ENCODE results near the gene BTBD9. TPM values are rescaled to one million over a fixed set of nuclear protein-coding genes. Genes with fewer than 3 reads are reported as not detected.

The BTBD9 gene
- total RNA-seq, 1 donor from 2014 or later, result 18.1 TPM

GRCh38 chr6:38185244-38185643, 454.5 kb downstream of the BTBD9 start:
- Mint-ChIP-seq H3K4me3 (ENCODE audit: unreplicated experiment) (no peak overlapping the region), H3K36me3 (ENCODE audit: unreplicated experiment) (peaks cover 1% of the 10 kb centered on the region), H3K9me3 (ENCODE audit: unreplicated experiment) (no peaks in the 10 kb centered on the region), H3K27me3 (ENCODE audit: unreplicated experiment) (no peaks in the 10 kb centered on the region), H3K27ac (ENCODE audit: unreplicated experiment) (no peak overlapping the region), H3K4me1 (ENCODE audit: unreplicated experiment) (no peaks in the 10 kb centered on the region)
- no peak for TF ChIP-seq CTCF (IDR thresholded peaks at IDR 0.05)
- peak; percentile 27 for DNase-seq (ENCODE audit: extremely low spot score, unreplicated experiment)

GRCh38 chr6:38184585-38185080, 455.1 kb downstream of the BTBD9 start:
- DNase-seq (ENCODE audit: extremely low spot score, unreplicated experiment), result peak; percentile 74
- peaks cover 1% of the 10 kb centered on the region for H3K36me3 Mint-ChIP-seq (ENCODE audit: unreplicated experiment)
- no peaks in the 10 kb centered on the region for H3K4me1 Mint-ChIP-seq (ENCODE audit: unreplicated experiment)
- no peaks in the 10 kb centered on the region for H3K27me3 Mint-ChIP-seq (ENCODE audit: unreplicated experiment)
- no peak overlapping the region for H3K27ac Mint-ChIP-seq (ENCODE audit: unreplicated experiment)
- no peaks in the 10 kb centered on the region for H3K9me3 Mint-ChIP-seq (ENCODE audit: unreplicated experiment)
- TF ChIP-seq CTCF (IDR thresholded peaks at IDR 0.05), result no peak
- H3K4me3 Mint-ChIP-seq (ENCODE audit: unreplicated experiment), result no peak overlapping the region

- peak; percentile 57 for DNase-seq (ENCODE audit: extremely low spot score, unreplicated experiment)
- H3K9me3 Mint-ChIP-seq (ENCODE audit: unreplicated experiment), result no peaks in the 10 kb centered on the region
- H3K27ac Mint-ChIP-seq (ENCODE audit: unreplicated experiment), result no peak overlapping the region
- peaks cover 1% of the 10 kb centered on the region for H3K36me3 Mint-ChIP-seq (ENCODE audit: unreplicated experiment)
- H3K27me3 Mint-ChIP-seq (ENCODE audit: unreplicated experiment), result no peaks in the 10 kb centered on the region
- no peak overlapping the region for H3K4me3 Mint-ChIP-seq (ENCODE audit: unreplicated experiment)
- no peak for TF ChIP-seq CTCF (IDR thresholded peaks at IDR 0.05)
- no peaks in the 10 kb centered on the region for H3K4me1 Mint-ChIP-seq (ENCODE audit: unreplicated experiment)
Measured at GRCh38 chr6:38183856-38184584, 455.7 kb downstream of the BTBD9 start.

- Mint-ChIP-seq H3K36me3 (ENCODE audit: unreplicated experiment) (peaks cover 1% of the 10 kb centered on the region), H3K4me1 (ENCODE audit: unreplicated experiment) (no peaks in the 10 kb centered on the region), H3K4me3 (ENCODE audit: unreplicated experiment) (no peak overlapping the region), H3K27me3 (ENCODE audit: unreplicated experiment) (no peaks in the 10 kb centered on the region), H3K27ac (ENCODE audit: unreplicated experiment) (no peak overlapping the region), H3K9me3 (ENCODE audit: unreplicated experiment) (no peaks in the 10 kb centered on the region)
- DNase-seq (ENCODE audit: extremely low spot score, unreplicated experiment), result no peak
- no peak for TF ChIP-seq CTCF (IDR thresholded peaks at IDR 0.05)
Measured at GRCh38 chr6:38182426-38182825, 457.3 kb downstream of the BTBD9 start.

- TF ChIP-seq CTCF (IDR thresholded peaks at IDR 0.05), result no peak
- H3K4me3 Mint-ChIP-seq (ENCODE audit: unreplicated experiment), result no peak overlapping the region
- H3K9me3 Mint-ChIP-seq (ENCODE audit: unreplicated experiment), result no peaks in the 10 kb centered on the region
- no peaks in the 10 kb centered on the region for H3K36me3 Mint-ChIP-seq (ENCODE audit: unreplicated experiment)
- peaks cover 2% of the 10 kb centered on the region for H3K4me1 Mint-ChIP-seq (ENCODE audit: unreplicated experiment)
- no peak for DNase-seq (ENCODE audit: extremely low spot score, unreplicated experiment)
- no peak overlapping the region for H3K27ac Mint-ChIP-seq (ENCODE audit: unreplicated experiment)
- H3K27me3 Mint-ChIP-seq (ENCODE audit: unreplicated experiment), result no peaks in the 10 kb centered on the region
Measured at GRCh38 chr6:38180586-38180985, 459.1 kb downstream of the BTBD9 start.

Data from osteocyte (in vitro differentiated cells).